Dedifferentiated amniotic fluid mesenchymal stem cell (primary cell): ENCODE data around the gene RTKN2.

ENCODE experiments used
- DNase-seq: peaks from one replicate; pipeline ENCODE4 v3.0.0-alpha.2; 2016; ENCODE audit errors: extremely low spot score

RTKN2 gene

GRCh38 chr10:62175251-62175650, 93.4 kb downstream of the RTKN2 start:
- DNase-seq = no peak

- DNase-seq = no peak
Observed at GRCh38 chr10:62172465-62172864, 96.2 kb downstream of the RTKN2 start.

- DNase-seq = no peak
Observed at GRCh38 chr10:62171791-62172190, 96.9 kb downstream of the RTKN2 start.

GRCh38 chr10:62170732-62171131, 97.9 kb downstream of the RTKN2 start:
- DNase-seq = no peak

GRCh38 chr10:62166331-62167131, 102.1 kb downstream of the RTKN2 start:
- DNase-seq = peak; percentile 66

- DNase-seq = no peak
Observed at GRCh38 chr10:62165803-62166202, 102.8 kb downstream of the RTKN2 start.

- DNase-seq = no peak
Observed at GRCh38 chr10:62163024-62163423, 105.6 kb downstream of the RTKN2 start.

GRCh38 chr10:62162261-62162981, 106.2 kb downstream of the RTKN2 start:
- DNase-seq = no peak

GRCh38 chr10:62159351-62159750, 109.3 kb downstream of the RTKN2 start:
- DNase-seq = no peak

- DNase-seq = no peak
Observed at GRCh38 chr10:62157601-62158000, 111.0 kb downstream of the RTKN2 start.

- no peak for DNase-seq
Observed at GRCh38 chr10:62155054-62155680, 113.5 kb downstream of the RTKN2 start.

- DNase-seq = no peak
Observed at GRCh38 chr10:62154231-62154630, 114.4 kb downstream of the RTKN2 start.

GRCh38 chr10:62153191-62153590, 115.5 kb downstream of the RTKN2 start:
- peak; percentile 63 for DNase-seq

GRCh38 chr10:62149621-62150020, 119.0 kb downstream of the RTKN2 start:
- DNase-seq = no peak

- no peak for DNase-seq
Observed at GRCh38 chr10:62148155-62148554, 120.5 kb downstream of the RTKN2 start.

GRCh38 chr10:62147425-62147824, 121.2 kb downstream of the RTKN2 start:
- no peak for DNase-seq

GRCh38 chr10:62136931-62137330, 131.7 kb downstream of the RTKN2 start:
- no peak for DNase-seq

GRCh38 chr10:62133618-62134017, 135.0 kb downstream of the RTKN2 start:
- DNase-seq = no peak
